CD14-positive monocyte (primary cell): ENCODE measurements around the gene ZNF341. TPM values are rescaled to one million over a fixed set of nuclear protein-coding genes. Genes with fewer than 3 reads are reported as not detected.
"Not testable (repeated sequence)": the region's sequence is repeated elsewhere in the genome, so short reads cannot be mapped to it uniquely, and the experiment has no call there.

ENCODE experiments used
- DNase-seq, 3 donors: peaks; one replicate each; pipeline ENCODE4 v3.0.0-alpha.2; 2011 to 2022
- H2AFZ ChIP-seq: 2 replicates; pipeline ENCODE4 v1.6.0; 2012; ENCODE audit warnings: mild to moderate bottlenecking, low read depth, low read length, inconsistent platforms; ENCODE audit not compliant: insufficient read depth, poor library complexity, severe bottlenecking
- H3K27ac ChIP-seq, 2 donors: 1 replicate in 1 of 2; 2 replicates in 1 of 2; pipeline ENCODE4 v1.5.1; 2012 to 2013; ENCODE audit warnings: low read length in 2 of 2, control low read depth in 1 of 2, inconsistent platforms in 1 of 2, low read depth in 1 of 2, mild to moderate bottlenecking in 1 of 2
- H3K27me3 ChIP-seq, 2 donors: one replicate each; pipeline versions ENCODE4 v1.6.0 to v1.6.1; 2011 to 2013; ENCODE audit warnings: low read length in 2 of 2; ENCODE audit not compliant: control insufficient read depth in 2 of 2, insufficient read depth in 2 of 2
- H3K36me3 ChIP-seq, 2 donors: replicated peaks in 1 of 2; 1 replicate in 1 of 2; 2 replicates in 1 of 2; pipeline versions ENCODE4 v1.5.1 to v1.6.1; 2012 to 2013; ENCODE audit warnings: low read length in 2 of 2, control low read depth in 1 of 2, inconsistent platforms in 1 of 2, mild to moderate bottlenecking in 1 of 2; ENCODE audit not compliant: insufficient read depth in 2 of 2, control insufficient read depth in 1 of 2
- H3K4me1 ChIP-seq, 2 donors: 1 replicate in 1 of 2; 2 replicates in 1 of 2; pipeline versions ENCODE4 v1.5.1 to v1.6.1; 2012 to 2013; ENCODE audit warnings: low read length in 2 of 2, control low read depth in 1 of 2, inconsistent platforms in 1 of 2, mild to moderate bottlenecking in 1 of 2, moderate library complexity in 1 of 2; ENCODE audit not compliant: insufficient read depth in 2 of 2, control insufficient read depth in 1 of 2
- H3K4me2 ChIP-seq: replicated peaks from 2 replicates; pipeline ENCODE3; 2012; ENCODE audit warnings: low read length, moderate library complexity, mild to moderate bottlenecking; ENCODE audit not compliant: poor library complexity, severe bottlenecking; ENCODE audit errors: extremely low read depth
- H3K4me3 ChIP-seq, 3 experiments: fragments of 200-600 bp in 1 of 3; sonication (generic) in 1 of 3; replicated peaks in 1 of 3; 1 replicate in 2 of 3; 2 replicates in 1 of 3; pipeline ENCODE4 v1.5.1; 2011 to 2013; ENCODE audit warnings: low read length in 3 of 3, mild to moderate bottlenecking in 3 of 3, control low read depth in 2 of 3, low read depth in 2 of 3, inconsistent platforms in 1 of 3, moderate library complexity in 1 of 3
- H3K79me2 ChIP-seq: 2 replicates; pipeline ENCODE4 v1.6.0; 2012; ENCODE audit warnings: mild to moderate bottlenecking, control low read depth, inconsistent platforms, low read length, moderate library complexity; ENCODE audit not compliant: insufficient read depth
- H3K9ac ChIP-seq: 2 replicates; pipeline ENCODE4 v1.6.0; 2017; ENCODE audit warnings: low read length, mild to moderate bottlenecking; ENCODE audit not compliant: insufficient read depth, poor library complexity, severe bottlenecking
- H3K9me3 ChIP-seq, 2 donors: replicated peaks in 1 of 2; 1 replicate in 1 of 2; 2 replicates in 1 of 2; pipeline versions ENCODE4 v1.5.1 to v1.6.1; 2012 to 2013; ENCODE audit warnings: low read length in 2 of 2, control low read depth in 1 of 2; ENCODE audit not compliant: control insufficient read depth in 1 of 2, insufficient read depth in 1 of 2
- H4K20me1 ChIP-seq: 2 replicates; pipeline ENCODE4 v1.6.0; 2012; ENCODE audit warnings: mild to moderate bottlenecking, low read length, control low read depth, moderate library complexity; ENCODE audit not compliant: insufficient read depth
- H3K27ac Mint-ChIP-seq, 7 donors: one replicate each; pipeline ENCODE4 v1.8.0; 2020; ENCODE audit warnings: mild to moderate bottlenecking in 7 of 7, mixed read lengths in 7 of 7, moderate library complexity in 6 of 7, inconsistent platforms in 2 of 7
- H3K27me3 Mint-ChIP-seq, 3 donors: one replicate each; pipeline ENCODE4 v1.8.0; 2021 to 2022; ENCODE audit warnings: low read depth in 3 of 3, mild to moderate bottlenecking in 3 of 3, mixed read lengths in 3 of 3, moderate library complexity in 3 of 3, inconsistent platforms in 1 of 3
- H3K36me3 Mint-ChIP-seq, 2 donors: one replicate each; pipeline ENCODE4 v1.8.0; 2020; ENCODE audit warnings: mixed read lengths in 2 of 2, inconsistent platforms in 1 of 2, mild to moderate bottlenecking in 1 of 2
- H3K4me1 Mint-ChIP-seq: one replicate; pipeline ENCODE4 v1.8.0; 2020; ENCODE audit warnings: mild to moderate bottlenecking, mixed read lengths
- H3K4me3 Mint-ChIP-seq, 2 donors: one replicate each; pipeline ENCODE4 v1.8.0; 2020; ENCODE audit warnings: mild to moderate bottlenecking in 2 of 2, mixed read lengths in 2 of 2, moderate library complexity in 1 of 2
- H3K9me3 Mint-ChIP-seq, 7 donors: one replicate each; pipeline ENCODE4 v1.8.0; 2020 to 2022; ENCODE audit warnings: mixed read lengths in 7 of 7, mild to moderate bottlenecking in 6 of 7, moderate library complexity in 6 of 7, inconsistent platforms in 2 of 7
- WGBS: methylation state at CpG from one replicate; pipeline ENCODE4 v1.1.5; 2013; ENCODE audit warnings: missing lambda C conversion rate; ENCODE audit not compliant: insufficient coverage; 5-methylcytosine and 5-hydroxymethylcytosine counted together
- intact Hi-C, 2 donors: fragments of 100-400 bp; cut with micrococcal nuclease; formaldehyde crosslinking; loops; one replicate each; pipeline versions ENCODE4 v1.15.0 to v1.15.1; 2023
- polyA plus RNA-seq, 3 donors: library from polyadenylated mRNA; depleted of rRNA in 1 of 3; unstranded in 2 of 3; stranded (reverse) in 1 of 3; fragments of 300-500 nt in 2 of 3; fragments of >200 nt in 1 of 3; fragmentation: Illumina TruSeq in 2 of 3; gene quantifications; 1 replicate in 2 of 3; 2 replicates in 1 of 3; pipeline ENCODE4 v1.2.3, GENCODE V29; 2012 to 2021
- TF ChIP-seq, protein P1 (sequence below): fragments of 200-600 bp; IDR thresholded peaks from one replicate; pipeline ENCODE4 v1.8.0; 2022; ENCODE audit warnings: antibody characterized with exemption, mild to moderate bottlenecking

The ZNF341 gene
- polyA plus RNA-seq, 3 donors: 1.1 to 10.3 (median 2.3) TPM

DNA sequence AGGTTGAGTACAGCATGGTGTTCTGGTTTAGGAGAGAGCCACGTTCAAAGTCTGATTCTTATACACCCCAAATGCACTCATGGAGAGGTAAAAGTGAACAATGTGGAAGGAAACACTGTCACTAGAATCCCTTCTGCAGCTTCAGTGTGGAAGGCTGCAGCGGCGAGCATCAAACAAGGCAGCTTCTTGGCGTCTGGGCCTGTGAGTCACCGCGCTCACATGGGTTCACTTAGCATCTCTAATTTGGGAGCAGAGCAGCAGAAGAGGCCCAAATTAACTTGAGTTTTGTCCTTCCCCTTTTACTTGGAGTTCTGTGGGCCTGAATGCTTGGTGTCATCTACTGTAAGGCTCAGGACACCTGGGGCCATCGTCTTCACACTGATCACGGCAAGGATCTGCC is 34.7 kb upstream of the ZNF341 start:
- H3K36me3 Mint-ChIP-seq: peaks cover 0 to 2% of the 10 kb centered on the region in 2 donors
- H3K27me3 ChIP-seq: no peaks in the 10 kb centered on the region
- H3K9ac ChIP-seq: no peak overlapping the region
- no peaks in the 10 kb centered on the region for H3K27me3 Mint-ChIP-seq
- WGBS: 84% methylated on average over 7 of the region's 8 CpGs
- H2AFZ ChIP-seq: no peak overlapping the region
- no peak overlapping the region for H3K4me2 ChIP-seq
- no peak overlapping the region for H3K4me3 Mint-ChIP-seq
- no peaks in the 10 kb centered on the region for H4K20me1 ChIP-seq
- H3K36me3 ChIP-seq: no peaks in the 10 kb centered on the region
- TF ChIP-seq, protein P1, sequence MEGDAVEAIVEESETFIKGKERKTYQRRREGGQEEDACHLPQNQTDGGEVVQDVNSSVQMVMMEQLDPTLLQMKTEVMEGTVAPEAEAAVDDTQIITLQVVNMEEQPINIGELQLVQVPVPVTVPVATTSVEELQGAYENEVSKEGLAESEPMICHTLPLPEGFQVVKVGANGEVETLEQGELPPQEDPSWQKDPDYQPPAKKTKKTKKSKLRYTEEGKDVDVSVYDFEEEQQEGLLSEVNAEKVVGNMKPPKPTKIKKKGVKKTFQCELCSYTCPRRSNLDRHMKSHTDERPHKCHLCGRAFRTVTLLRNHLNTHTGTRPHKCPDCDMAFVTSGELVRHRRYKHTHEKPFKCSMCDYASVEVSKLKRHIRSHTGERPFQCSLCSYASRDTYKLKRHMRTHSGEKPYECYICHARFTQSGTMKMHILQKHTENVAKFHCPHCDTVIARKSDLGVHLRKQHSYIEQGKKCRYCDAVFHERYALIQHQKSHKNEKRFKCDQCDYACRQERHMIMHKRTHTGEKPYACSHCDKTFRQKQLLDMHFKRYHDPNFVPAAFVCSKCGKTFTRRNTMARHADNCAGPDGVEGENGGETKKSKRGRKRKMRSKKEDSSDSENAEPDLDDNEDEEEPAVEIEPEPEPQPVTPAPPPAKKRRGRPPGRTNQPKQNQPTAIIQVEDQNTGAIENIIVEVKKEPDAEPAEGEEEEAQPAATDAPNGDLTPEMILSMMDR: no peak
- no peak for DNase-seq
- H3K27ac ChIP-seq: no peak overlapping the region
- peaks cover 10 to 23% (median 16%) of the 10 kb centered on the region in 7 donors for H3K9me3 Mint-ChIP-seq
- H3K9me3 ChIP-seq: peaks cover 0 to 10% of the 10 kb centered on the region in 2 donors
- no peaks in the 10 kb centered on the region for H3K4me1 ChIP-seq
- intact Hi-C loops: no loop called here
- peaks cover 2% of the 10 kb centered on the region for H3K4me1 Mint-ChIP-seq
- no peak overlapping the region for H3K4me3 ChIP-seq
- H3K27ac Mint-ChIP-seq: peak overlapping the region in 1 of 7 donors; percentile 37
- H3K79me2 ChIP-seq: no peaks in the 10 kb centered on the region

GRCh38 chr20:33698966-33699365 is 32.8 kb upstream of the ZNF341 start:
- H3K9ac ChIP-seq, H3K36me3 Mint-ChIP-seq, H3K4me1 ChIP-seq, H3K27me3 Mint-ChIP-seq, H3K27ac Mint-ChIP-seq, H3K4me2 ChIP-seq, H4K20me1 ChIP-seq, intact Hi-C loops, H3K4me3 ChIP-seq, H3K4me3 Mint-ChIP-seq, H3K36me3 ChIP-seq, H3K4me1 Mint-ChIP-seq, H2AFZ ChIP-seq, H3K27me3 ChIP-seq, H3K79me2 ChIP-seq, DNase-seq, H3K27ac ChIP-seq: not testable (repeated sequence)
- H3K9me3 ChIP-seq: peaks cover 0 to 10% of the 10 kb centered on the region in 2 donors
- H3K9me3 Mint-ChIP-seq: peaks cover 10 to 27% (median 17%) of the 10 kb centered on the region in 7 donors
- no CpG with 5 or more reads among the region's 27 CpGs for WGBS

DNA sequence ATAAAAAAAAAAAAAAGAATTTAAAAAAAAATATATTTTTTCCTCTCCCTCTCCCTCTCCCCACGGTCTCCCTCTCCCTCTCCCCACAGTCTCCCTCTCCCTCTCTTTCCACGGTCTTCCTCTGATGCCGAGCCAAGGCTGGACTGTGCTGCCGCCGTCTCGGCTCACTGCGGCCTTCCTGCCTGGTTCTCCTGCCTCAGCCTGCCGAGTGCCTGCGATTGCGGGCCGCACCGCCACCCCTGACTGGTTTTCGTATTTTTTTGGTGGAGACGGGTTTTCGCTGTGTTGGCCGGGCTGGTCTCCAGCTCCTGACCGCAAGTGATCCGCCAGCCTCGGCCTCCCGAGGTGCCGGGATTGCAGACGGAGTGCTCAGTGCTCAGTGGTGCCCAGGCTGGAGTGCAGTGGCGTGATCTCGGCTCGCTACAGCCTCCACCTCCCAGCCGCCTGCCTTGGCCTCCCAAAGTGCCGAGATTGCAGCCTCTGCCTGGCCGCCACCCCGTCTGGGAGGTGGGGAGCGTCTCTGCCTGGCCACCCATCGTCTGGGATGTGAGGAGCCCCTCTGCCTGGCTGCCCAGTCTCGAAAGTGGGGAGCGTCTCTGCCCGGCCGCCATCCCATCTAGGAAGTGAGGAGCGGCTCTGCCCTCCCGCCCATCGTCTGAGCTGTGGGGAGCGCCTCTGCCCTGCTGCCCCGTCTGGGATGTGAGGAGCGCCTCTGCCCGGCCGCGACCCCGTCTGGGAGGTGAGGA is 30.9 kb upstream of the ZNF341 start:
- H2AFZ ChIP-seq, H3K27ac Mint-ChIP-seq, H3K36me3 ChIP-seq, intact Hi-C loops, H3K27me3 Mint-ChIP-seq, H3K79me2 ChIP-seq, H3K4me1 Mint-ChIP-seq, H3K27ac ChIP-seq, H3K4me3 ChIP-seq, H3K4me1 ChIP-seq, H3K27me3 ChIP-seq, H3K9ac ChIP-seq, DNase-seq, H3K4me3 Mint-ChIP-seq, H3K4me2 ChIP-seq, H4K20me1 ChIP-seq: not testable (repeated sequence)
- peaks cover 0 to 10% of the 10 kb centered on the region in 2 donors for H3K9me3 ChIP-seq
- peaks cover 10 to 27% (median 17%) of the 10 kb centered on the region in 7 donors for H3K9me3 Mint-ChIP-seq
- peaks cover 5 to 14% of the 10 kb centered on the region in 2 donors for H3K36me3 Mint-ChIP-seq
- 99% methylated on average over 39 of the region's 45 CpGs for WGBS
